GM19351 (cell line): Measurements from ENCODE around the gene SIGLEC11.
"Not testable (repeated sequence)": the region's sequence is repeated elsewhere in the genome, so short reads cannot be mapped to it uniquely, and the experiment has no call there.

Experiments
- ATAC-seq: cut with Tn5 transposase; IDR thresholded peaks from one replicate; pipeline ENCODE4 v1.9.1; 2021; ENCODE audit warnings: mild to moderate bottlenecking, moderate library complexity; ENCODE audit not compliant: unreplicated experiment

SIGLEC11 gene

GRCh38 chr19:49927526-49928264 is 33.3 kb downstream of the SIGLEC11 start:
- no peak for ATAC-seq

- ATAC-seq = no peak
These were observed 34.5 kb downstream of the SIGLEC11 start for GRCh38 chr19:49926515-49926914.

DNA sequence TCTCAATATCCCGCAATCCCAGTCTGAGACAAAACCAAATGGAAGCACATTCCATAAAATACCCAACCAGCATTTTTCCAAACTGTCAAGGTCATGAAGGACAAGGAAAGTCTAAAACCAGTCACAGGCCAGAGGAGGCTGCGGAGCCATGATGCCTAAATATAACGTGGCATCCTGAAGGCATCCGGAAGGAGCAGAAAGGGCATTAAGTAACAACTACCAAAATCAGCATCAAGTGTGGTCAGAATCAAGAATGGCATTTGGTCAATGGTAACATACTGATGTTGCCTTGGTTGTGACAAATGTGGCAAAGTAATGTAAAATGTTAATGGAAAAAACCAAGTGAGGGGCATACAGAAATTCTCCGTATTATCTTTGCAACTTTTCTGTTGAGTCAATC is 35.5 kb downstream of the SIGLEC11 start:
- no peak for ATAC-seq

DNA sequence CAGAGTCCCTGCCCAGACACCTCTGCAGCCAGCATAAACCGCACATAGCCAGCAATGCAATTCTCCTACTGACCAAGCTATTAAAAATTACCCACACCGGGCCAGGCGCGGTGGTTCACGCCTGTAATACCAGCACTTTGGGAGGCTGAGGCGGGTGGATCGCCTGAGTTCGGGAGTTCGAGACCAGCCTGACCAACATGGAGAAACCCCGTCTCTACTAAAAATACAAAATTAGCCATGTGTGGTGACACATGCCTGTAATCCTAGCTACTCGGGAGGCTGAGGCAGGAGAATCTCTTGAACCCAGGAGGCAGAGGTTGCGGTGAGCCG is 36.1 kb downstream of the SIGLEC11 start:
- ATAC-seq = not testable (repeated sequence)

DNA sequence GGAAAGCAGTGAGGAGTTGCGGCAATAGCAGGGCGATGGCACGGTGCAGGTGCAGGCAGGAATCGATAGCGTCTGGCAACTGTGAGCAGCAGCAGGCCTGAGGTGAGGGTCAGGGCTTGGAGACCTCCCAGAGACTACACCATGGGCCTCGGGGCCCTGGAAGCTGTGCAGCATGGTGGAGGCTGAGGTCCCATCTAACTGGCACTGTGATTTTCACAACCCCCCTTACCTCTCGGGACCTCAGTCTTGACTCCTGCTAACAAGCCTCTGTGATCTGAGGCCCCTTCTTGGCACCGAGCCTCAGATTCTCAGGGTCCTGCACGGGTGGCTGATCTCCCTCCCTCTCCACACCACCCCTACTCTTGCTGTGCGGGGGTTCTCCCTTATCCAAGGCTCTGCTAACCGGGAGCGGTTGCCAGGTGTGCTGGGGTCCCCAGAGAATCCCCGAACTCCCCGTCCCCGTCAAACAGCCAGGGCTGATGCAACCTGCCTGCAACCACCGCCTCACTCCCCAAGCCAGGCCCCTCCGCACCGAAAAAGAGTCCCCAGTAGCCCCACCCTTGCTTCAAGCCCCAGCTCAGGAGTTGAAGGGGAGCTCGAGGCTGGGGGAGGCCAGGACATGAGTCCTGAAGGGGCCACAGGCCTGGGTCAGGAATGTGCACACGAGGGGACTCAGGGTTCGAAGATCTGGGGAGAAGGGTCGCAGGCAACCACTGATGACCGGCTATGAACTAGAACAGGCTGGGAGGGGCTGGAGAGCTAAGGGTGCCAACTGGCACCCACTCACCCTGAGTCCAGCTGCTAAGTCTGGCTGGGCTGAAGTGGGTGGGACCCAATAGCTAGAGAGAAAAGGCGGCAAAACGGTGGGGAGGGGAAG is 36.7 kb downstream of the SIGLEC11 start:
- no peak for ATAC-seq

DNA sequence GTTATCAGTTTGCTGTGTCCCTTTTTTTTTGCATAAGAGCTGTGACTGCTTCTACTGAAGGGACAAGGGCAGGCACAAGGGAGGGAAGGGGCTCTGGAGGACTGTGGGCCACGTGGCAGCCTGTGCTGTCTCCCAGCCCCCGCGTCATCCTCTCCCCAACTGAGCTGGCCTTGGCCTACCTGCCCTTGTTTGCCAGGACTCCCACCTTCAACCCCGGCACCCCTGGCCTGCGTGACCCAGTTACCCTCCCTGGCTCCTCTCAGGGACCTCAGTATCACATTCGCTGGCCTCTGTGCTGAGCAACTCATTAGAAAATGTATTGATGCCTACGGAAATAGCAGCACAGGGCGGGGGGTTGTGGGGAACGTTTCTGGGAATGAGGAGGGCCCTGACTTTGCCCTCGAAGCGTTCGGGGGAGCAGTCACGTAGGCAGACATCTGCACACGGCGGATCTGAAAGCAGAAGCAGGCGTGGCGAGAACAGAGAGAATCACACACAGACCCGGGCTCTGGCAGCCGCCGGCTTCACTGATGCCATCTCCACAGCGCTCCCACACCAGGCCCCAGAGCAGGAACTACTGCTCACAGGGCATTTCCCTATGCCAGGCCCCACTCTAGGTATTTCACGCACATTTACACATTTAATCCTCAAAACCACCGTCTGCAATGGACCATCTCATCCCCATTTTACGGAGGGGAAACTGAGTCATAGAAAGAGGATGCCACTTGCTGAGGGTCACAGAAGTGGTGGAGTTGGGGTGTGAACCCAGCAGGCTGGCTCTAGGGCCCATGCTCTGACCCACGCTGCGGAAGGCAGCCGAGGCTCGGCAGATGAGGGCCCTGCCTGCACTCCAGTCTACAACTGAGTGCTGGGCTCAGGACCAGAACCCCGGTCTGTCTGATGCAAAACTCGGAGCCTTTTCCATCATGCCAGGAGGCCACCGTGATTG is 37.6 kb downstream of the SIGLEC11 start:
- ATAC-seq = no peak

GRCh38 chr19:49921871-49922795 is 38.8 kb downstream of the SIGLEC11 start:
- no peak for ATAC-seq

DNA sequence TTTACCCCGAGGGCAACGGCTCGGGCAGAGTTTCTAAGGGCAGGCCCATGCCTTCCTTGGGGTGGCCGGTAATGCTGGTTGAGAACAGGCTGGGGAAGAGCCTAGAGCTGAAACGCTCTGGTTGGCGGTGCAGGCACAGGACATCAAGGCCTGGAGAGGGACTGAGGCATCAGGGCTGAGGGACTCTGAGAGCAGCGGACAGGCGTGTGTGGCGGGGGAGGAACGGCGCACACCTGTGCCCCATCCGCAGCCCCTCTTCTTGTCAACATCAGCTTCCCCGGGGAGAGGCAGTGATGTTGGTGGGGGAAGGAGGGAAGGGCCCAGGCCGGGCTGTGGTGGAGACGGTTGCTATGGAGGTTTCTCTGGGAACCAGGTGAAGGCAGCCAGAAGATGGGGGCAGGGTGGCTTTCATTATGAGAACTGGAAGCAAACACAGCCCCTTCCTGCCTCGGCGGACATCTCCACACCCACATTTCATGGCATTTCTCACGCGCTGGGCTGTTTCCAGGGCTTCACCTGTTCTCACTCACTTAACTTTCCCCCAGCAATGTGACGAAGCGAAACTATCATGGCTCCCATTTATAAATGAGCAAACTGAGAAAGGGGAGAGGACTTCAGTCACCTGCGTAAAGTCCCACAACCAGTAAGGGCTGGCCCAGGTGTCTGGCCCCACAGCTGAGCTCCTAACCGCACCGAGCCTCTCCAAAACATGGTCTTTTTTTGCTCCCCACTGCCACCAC is 40.2 kb downstream of the SIGLEC11 start:
- no peak for ATAC-seq

DNA sequence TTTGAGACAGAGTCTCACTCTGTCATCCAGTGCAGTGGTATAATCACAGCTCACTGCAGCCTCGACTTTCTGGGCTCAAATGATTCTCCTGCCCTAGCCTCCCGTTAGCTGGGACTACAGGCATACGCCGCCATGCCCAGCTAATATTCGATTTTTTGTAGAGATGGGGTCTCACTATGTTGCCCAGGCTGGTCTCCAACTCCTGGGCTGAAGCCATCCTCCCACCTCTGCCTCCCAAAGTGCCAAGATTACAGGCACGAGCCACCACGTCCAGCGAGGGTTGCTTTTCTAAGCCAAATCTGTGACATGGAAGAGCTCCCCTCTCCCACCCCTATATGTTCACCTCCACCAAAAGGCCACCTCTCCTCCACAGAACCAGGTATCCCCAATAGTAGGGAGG is 42.9 kb downstream of the SIGLEC11 start:
- no peak for ATAC-seq

DNA sequence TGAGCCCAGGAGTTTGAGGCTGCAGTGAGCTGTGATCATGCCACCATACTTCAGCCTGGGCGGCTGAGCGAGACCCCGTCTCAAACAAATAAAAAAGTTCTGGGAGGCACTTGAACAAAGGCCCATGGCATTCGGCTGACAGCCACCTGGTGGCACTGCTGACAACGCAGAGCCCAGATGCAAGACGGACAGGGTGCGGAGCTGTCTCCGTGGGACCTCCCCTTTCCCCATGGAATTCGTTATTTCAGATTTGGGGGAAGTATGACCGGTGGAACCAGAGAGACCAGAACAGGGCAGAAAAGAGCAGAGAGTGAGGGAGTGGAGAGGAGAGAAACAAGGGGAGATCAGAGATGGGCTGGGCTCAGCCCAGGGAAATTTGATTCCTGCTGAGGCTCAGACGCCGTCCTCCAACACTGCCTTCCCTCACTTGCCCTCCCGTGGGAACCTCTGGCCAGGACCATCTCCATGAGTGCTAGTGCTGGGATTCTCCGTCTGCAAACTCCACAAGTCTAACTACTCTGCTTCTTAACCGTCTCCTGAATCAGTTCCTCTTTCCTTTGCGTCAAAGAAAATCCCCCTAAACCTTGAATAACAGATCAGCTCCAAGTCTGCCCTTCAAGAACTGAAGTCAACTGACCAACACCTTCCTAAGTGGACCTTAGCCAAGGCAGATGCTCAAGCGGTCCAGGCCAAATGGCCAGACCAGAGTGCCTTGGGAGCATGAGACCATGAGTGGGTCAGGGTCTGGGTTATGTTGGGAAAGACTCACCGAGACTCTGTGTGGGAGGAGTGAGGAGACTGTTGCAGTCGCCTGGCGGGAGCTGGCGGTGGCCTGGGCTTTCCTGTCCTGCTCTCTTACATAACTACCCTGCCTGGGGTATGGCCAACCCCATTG is 43.9 kb downstream of the SIGLEC11 start:
- ATAC-seq = no peak

GRCh38 chr19:49915271-49915670 is 45.7 kb downstream of the SIGLEC11 start:
- no peak for ATAC-seq

GRCh38 chr19:49913720-49914119 is 47.3 kb downstream of the SIGLEC11 start:
- ATAC-seq = no peak

GRCh38 chr19:49912965-49913685 is 47.8 kb downstream of the SIGLEC11 start:
- ATAC-seq = no peak

DNA sequence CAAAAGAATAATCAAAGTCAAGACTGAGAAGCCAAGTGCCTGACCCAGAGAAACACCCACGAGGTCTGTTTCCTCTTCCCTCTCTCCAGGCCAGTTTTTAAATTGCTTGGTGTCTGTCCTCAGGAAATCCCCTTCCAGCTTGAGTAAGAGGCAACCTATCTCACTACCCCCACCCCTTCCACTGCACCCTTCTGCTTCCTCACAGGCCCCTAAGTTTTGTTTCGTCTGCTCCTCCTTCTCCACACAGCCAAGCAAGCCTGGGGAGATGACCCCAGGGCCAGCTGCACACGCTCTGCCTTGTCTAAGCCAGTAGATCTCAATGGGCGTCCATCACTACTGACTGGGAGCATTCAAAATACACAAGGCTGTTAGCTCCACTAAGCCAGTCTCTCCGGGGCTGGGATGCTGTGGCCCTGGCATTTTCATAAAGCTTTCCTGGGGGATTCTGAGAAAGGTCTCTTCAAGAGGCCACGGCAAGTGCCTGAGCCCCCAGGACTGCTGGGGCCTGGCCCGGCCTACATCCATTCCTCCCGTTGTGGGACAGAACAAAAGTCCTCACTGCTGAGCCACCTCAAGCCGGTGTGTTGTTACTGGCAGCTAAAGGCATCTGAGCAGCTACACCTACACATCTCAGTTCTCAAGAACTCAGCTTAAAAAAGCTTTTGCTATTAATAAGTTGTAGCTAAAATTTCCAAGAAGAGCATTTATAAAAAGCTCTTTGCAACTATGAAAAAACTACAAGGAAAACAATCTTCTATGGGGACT is 49.4 kb downstream of the SIGLEC11 start:
- ATAC-seq = no peak

- no peak for ATAC-seq
These were observed 50.8 kb downstream of the SIGLEC11 start for GRCh38 chr19:49910179-49910578.

- no peak for ATAC-seq
These were observed 52.2 kb downstream of the SIGLEC11 start for GRCh38 chr19:49908480-49909420.
